OCI-LY3 (cell line): Measurements from ENCODE around the gene MCC.

Source experiments
- H2AFZ ChIP-seq: fragments of 200-600, 300-600 bp; shearing (Covaris generic); 2 replicates; pipeline ENCODE4 v1.6.0; 2014; ENCODE audit warnings: antibody characterized with exemption, low read depth, low read length
- H3K27ac ChIP-seq: fragments of 200-600, 300-600 bp; sonication (generic); 2 replicates; pipeline ENCODE4 v1.5.1; 2014; ENCODE audit warnings: mild to moderate bottlenecking, low read length, moderate library complexity, mixed read lengths
- H3K27me3 ChIP-seq: fragments of 200-600, 300-600 bp; sonication (generic); 2 replicates; pipeline ENCODE4 v1.6.1; 2014; ENCODE audit warnings: low read depth, low read length, mixed read lengths
- H3K36me3 ChIP-seq: fragments of 200-600, 300-600 bp; sonication (generic); replicated peaks from 2 replicates; pipeline ENCODE3; 2014; ENCODE audit warnings: low read depth, low read length, mixed read lengths
- H3K4me1 ChIP-seq: fragments of 300-600, 200-600 bp; sonication (generic); 2 replicates; pipeline ENCODE4 v1.6.1; 2014; ENCODE audit warnings: low read length, mixed read lengths
- H3K4me2 ChIP-seq: fragments of 200-600, 300-600 bp; sonication (generic); 2 replicates; pipeline ENCODE4 v1.6.1; 2014; ENCODE audit warnings: low read length, mixed read lengths
- H3K4me3 ChIP-seq: fragments of 300-600, 200-600 bp; sonication (generic); 2 replicates; pipeline ENCODE4 v1.5.1; 2014; ENCODE audit warnings: antibody characterized with exemption, mild to moderate bottlenecking, low read length, moderate library complexity
- H3K79me2 ChIP-seq: fragments of 300-600, 200-600 bp; shearing (Covaris generic); 2 replicates; pipeline ENCODE4 v1.6.1; 2014; ENCODE audit warnings: mild to moderate bottlenecking, low read length, mixed read lengths
- H3K9ac ChIP-seq: fragments of 300-600, 200-600 bp; shearing (Covaris generic); 2 replicates; pipeline ENCODE4 v1.6.0; 2014; ENCODE audit warnings: mild to moderate bottlenecking, low read length, moderate library complexity
- H3K9me3 ChIP-seq: fragments of 200-600, 300-600 bp; shearing (Covaris generic); 2 replicates; pipeline ENCODE4 v1.6.1; 2014; ENCODE audit warnings: low read length, mixed read lengths; ENCODE audit not compliant: insufficient read depth
- H4K20me1 ChIP-seq: fragments of 200-600, 300-600 bp; sonication (generic); 2 replicates; pipeline ENCODE4 v1.6.1; 2016; ENCODE audit warnings: low read length, mixed read lengths; ENCODE audit not compliant: insufficient read depth
- CTCF ChIP-seq: fragments of 200-600, 300-600 bp; sonication (generic); IDR thresholded peaks from 2 replicates; pipeline ENCODE4 v1.5.1; 2014; ENCODE audit warnings: antibody characterized with exemption, low read length, low read depth
- EZH2phosphoT487 ChIP-seq: fragments of 200-600 bp; shearing (Covaris generic); IDR thresholded peaks from 2 replicates; pipeline ENCODE4 v1.6.1; 2018; ENCODE audit warnings: antibody characterized with exemption, mixed run types, low read depth

Gene MCC

DNA sequence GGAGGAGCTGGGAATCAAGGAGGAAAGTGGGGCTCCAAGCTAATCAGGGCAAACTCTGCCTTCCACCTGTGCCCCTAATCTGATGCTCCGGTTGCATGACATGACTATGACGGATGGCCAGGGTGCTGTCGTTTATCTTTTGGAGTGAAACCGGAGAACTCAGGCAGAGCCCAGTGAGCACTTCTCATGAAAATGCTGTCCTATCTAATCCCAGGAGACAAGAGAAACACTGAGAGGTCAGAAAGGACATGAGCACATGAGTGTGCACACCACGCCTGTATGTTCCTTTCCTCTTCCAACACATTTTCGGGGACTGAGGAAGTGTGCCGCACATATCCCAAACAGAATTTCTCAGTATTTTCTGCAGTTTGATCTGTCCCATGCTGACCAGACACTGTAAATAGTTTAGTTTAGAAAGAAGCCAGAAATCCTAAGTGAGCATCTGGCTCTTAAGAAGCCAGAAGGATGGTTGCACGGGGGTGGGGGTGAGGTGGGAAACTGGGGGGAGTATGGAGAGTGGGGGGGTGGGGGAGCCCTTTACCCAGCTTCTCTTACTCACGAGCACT lies 270.6 kb downstream of the MCC start:
- Histone ChIP-seq H3K9me3 (no peaks in the 10 kb centered on the region), H3K4me3 (no peak overlapping the region), H3K4me2 (no peak overlapping the region), H3K9ac (no peak overlapping the region), H2AFZ (no peak overlapping the region), H3K4me1 (no peaks in the 10 kb centered on the region), H3K36me3 (no peaks in the 10 kb centered on the region), H3K27ac (no peak overlapping the region), H4K20me1 (no peaks in the 10 kb centered on the region), H3K27me3 (no peaks in the 10 kb centered on the region), H3K79me2 (no peaks in the 10 kb centered on the region)
- no peak for TF ChIP-seq CTCF
- TF ChIP-seq EZH2phosphoT487 = no peak

- H3K27ac ChIP-seq = no peak overlapping the region
- TF ChIP-seq EZH2phosphoT487 (no peak), CTCF (no peak)
- no peaks in the 10 kb centered on the region for H3K9me3 ChIP-seq
- no peaks in the 10 kb centered on the region for H4K20me1 ChIP-seq
- H2AFZ ChIP-seq = no peak overlapping the region
- no peak overlapping the region for H3K4me2 ChIP-seq
- no peaks in the 10 kb centered on the region for H3K79me2 ChIP-seq
- no peaks in the 10 kb centered on the region for H3K4me1 ChIP-seq
- H3K36me3 ChIP-seq = no peaks in the 10 kb centered on the region
- no peak overlapping the region for H3K9ac ChIP-seq
- no peak overlapping the region for H3K4me3 ChIP-seq
- H3K27me3 ChIP-seq = no peaks in the 10 kb centered on the region
These were observed 271.7 kb downstream of the MCC start for GRCh38 chr5:113216545-113216944.

DNA sequence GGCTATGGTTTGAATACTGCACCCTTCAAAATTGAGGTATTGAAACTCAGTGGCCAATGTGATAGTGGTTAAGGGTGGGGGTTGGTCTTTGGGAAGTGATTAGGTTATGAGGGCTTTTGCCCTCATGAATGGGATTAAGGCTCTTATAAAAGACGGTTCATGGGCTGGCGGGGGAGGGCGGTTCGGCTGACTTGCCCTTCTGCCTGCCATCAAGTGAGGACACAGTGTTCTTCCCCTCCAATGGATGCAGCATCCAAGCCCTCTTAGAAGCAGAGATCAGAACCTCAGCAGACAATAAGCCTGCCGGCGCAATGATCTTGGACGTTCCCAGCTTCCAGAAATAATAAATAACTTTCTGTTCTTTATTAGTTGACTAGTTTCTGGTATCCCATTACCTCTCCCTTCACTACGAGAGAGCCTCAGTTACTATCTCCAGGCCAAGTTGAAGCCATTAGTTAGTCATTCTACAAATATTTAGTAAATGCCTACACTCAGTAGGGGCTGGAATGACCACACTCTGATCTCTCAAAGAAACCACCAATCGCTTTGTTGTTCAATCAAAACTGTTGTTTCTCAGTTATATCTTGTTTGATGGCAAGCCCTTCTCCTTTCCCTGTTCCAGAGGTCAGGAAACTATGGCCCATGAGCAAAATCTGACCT lies 272.7 kb downstream of the MCC start:
- Histone ChIP-seq H3K9me3 (no peaks in the 10 kb centered on the region), H3K36me3 (no peaks in the 10 kb centered on the region), H4K20me1 (no peaks in the 10 kb centered on the region), H2AFZ (no peak overlapping the region), H3K79me2 (no peaks in the 10 kb centered on the region), H3K4me1 (no peaks in the 10 kb centered on the region), H3K4me3 (no peak overlapping the region), H3K9ac (no peak overlapping the region), H3K27ac (no peak overlapping the region), H3K27me3 (no peaks in the 10 kb centered on the region), H3K4me2 (no peak overlapping the region)
- no peak for TF ChIP-seq EZH2phosphoT487
- no peak for TF ChIP-seq CTCF

GRCh38 chr5:113214606-113215323 lies 273.5 kb downstream of the MCC start:
- H3K27me3 ChIP-seq = no peaks in the 10 kb centered on the region
- no peak for TF ChIP-seq EZH2phosphoT487
- TF ChIP-seq CTCF = no peak
- H3K36me3 ChIP-seq = no peaks in the 10 kb centered on the region
- H3K4me3 ChIP-seq = no peak overlapping the region
- no peak overlapping the region for H2AFZ ChIP-seq
- H3K4me1 ChIP-seq = no peaks in the 10 kb centered on the region
- no peak overlapping the region for H3K9ac ChIP-seq
- H3K27ac ChIP-seq = no peak overlapping the region
- no peaks in the 10 kb centered on the region for H3K79me2 ChIP-seq
- no peak overlapping the region for H3K4me2 ChIP-seq
- no peaks in the 10 kb centered on the region for H3K9me3 ChIP-seq
- no peaks in the 10 kb centered on the region for H4K20me1 ChIP-seq
